Mammary epithelial cell (primary cell): ENCODE measurements around the gene LAMA4.

ENCODE experiments used
- CTCF ChIP-seq, 2 donors: IDR thresholded peaks in 1 of 2; conservative IDR thresholded peaks in 1 of 2; 2 replicates each; pipeline ENCODE4 v1.5.1; 2011 to 2012; ENCODE audit warnings: inconsistent platforms in 2 of 2, low read length in 2 of 2, mild to moderate bottlenecking in 2 of 2, control low read depth in 1 of 2, low read depth in 1 of 2; ENCODE audit not compliant: insufficient read depth in 1 of 2; ENCODE audit errors: extremely low read depth in 1 of 2
- EZH2 ChIP-seq: IDR thresholded peaks from 2 replicates; pipeline ENCODE4 v1.6.1; 2012; ENCODE audit warnings: low read length, inconsistent platforms, borderline replicate concordance

GRCh38 chr6:112193535-112194051 is 60.8 kb downstream of the LAMA4 start:
- TF ChIP-seq CTCF (conservative IDR thresholded peaks at IDR 0.05 in 1 of 2, IDR thresholded peaks at IDR 0.05 in 1 of 2; ENCODE audit: extremely low read depth in 1 of 2, insufficient read depth in 1 of 2, low read depth in 1 of 2, low read length in 2 of 2) (no peak), EZH2 (no peak)
